Mucosa of descending colon (tissue), 3 donors: Measurements from ENCODE around the gene SFXN3. TPM values are rescaled to one million over a fixed set of nuclear protein-coding genes. Genes with fewer than 3 reads are reported as not detected.

Experiments used
- ATAC-seq: fragments of 200-7000 bp; cut with Tn5 transposase; one replicate; pipeline ENCODE4 v1.9.1; 2020; ENCODE audit warnings: mild to moderate bottlenecking, moderate library complexity
- DNase-seq, 3 donors: peaks; one replicate each; pipeline ENCODE4 v3.0.0-alpha.2; 2020
- H3K36me3 ChIP-seq: fragments of 200-600 bp; one replicate; pipeline ENCODE4 v1.8.0; 2021; ENCODE audit warnings: low read depth, mild to moderate bottlenecking
- H3K4me1 ChIP-seq: fragments of 200-600 bp; one replicate; pipeline ENCODE4 v1.8.0; 2021; ENCODE audit warnings: low read depth, mild to moderate bottlenecking
- H3K4me3 ChIP-seq: fragments of 200-600 bp; one replicate; pipeline ENCODE4 v1.8.0; 2021; ENCODE audit warnings: mild to moderate bottlenecking
- H3K9me3 ChIP-seq: fragments of 200-600 bp; one replicate; pipeline ENCODE4 v1.8.0; 2021; ENCODE audit warnings: mild to moderate bottlenecking
- intact Hi-C, 2 donors: fragments of 100-400 bp; cut with DNase I in 1 of 2; cut with micrococcal nuclease in 1 of 2; formaldehyde crosslinking; loops; one replicate each; pipeline versions ENCODE4 v1.11.0 to v1.11.1; 2022; cut with DNase I, micrococcal nuclease
- total RNA-seq, 3 donors: library from RNA; stranded (reverse); fragmentation: NEBNext Ultra II Directional in 2 of 3; extraction: Animal tissue kit (Norgen Biotek cat#: 25700) in 2 of 3; gene quantifications; one replicate each; pipeline versions ENCODE4 v1.2.1 to v1.2.4, GENCODE V29; 2021 to 2023
- TF ChIP-seq, protein P1 (sequence below): fragments of 200-600 bp; IDR thresholded peaks from one replicate; pipeline ENCODE4 v1.8.0; 2022; ENCODE audit warnings: antibody characterized with exemption, mild to moderate bottlenecking
- donor health status: DM: no; HTN: no; CAD: no; lungs with moderate emphysema.
- donor health status: DM: no; HTN: no; CAD: no.
- donor health status: DM: no; HTN: yes; CAD: no.

Gene SFXN3
- total RNA-seq, 3 donors from 2014 or later, result 8.7 to 28.7 (median 28.0) TPM

DNA sequence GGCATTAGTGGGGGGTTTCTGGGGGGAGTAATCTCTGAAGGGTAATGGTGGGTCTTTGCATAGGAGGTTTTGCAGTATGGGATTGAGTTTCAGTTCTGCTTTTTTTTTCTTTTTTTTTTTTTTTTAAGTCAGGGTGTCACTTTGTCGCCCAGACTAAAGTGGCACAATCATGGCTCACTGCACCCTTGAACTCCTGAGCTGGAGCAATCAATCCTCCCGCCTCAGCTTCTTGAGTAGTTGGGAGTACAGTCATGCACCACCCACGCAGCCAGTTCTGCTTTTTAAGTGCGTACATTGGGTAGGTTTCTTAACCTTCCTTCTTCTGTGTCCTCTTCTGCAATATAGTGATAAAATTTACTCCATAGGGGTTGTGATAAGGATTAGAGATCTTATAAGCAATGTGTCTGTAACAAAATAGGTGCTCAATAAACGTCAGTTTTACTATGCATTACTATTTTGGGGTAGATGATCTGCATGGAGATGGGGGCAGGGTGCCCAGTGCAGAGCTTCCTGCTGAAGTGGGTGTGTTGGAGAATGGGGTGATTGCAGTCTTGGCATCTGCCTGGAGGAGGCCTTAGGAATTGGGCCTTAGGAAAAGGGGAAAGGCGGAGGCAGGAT is 40.3 kb downstream of the SFXN3 start:
- no peaks in the 10 kb centered on the region for H3K36me3 ChIP-seq
- intact Hi-C loops, result no loop called here
- ATAC-seq (no peak), DNase-seq (no peak)
- H3K4me3 ChIP-seq, result no peak overlapping the region
- TF ChIP-seq, protein P1, sequence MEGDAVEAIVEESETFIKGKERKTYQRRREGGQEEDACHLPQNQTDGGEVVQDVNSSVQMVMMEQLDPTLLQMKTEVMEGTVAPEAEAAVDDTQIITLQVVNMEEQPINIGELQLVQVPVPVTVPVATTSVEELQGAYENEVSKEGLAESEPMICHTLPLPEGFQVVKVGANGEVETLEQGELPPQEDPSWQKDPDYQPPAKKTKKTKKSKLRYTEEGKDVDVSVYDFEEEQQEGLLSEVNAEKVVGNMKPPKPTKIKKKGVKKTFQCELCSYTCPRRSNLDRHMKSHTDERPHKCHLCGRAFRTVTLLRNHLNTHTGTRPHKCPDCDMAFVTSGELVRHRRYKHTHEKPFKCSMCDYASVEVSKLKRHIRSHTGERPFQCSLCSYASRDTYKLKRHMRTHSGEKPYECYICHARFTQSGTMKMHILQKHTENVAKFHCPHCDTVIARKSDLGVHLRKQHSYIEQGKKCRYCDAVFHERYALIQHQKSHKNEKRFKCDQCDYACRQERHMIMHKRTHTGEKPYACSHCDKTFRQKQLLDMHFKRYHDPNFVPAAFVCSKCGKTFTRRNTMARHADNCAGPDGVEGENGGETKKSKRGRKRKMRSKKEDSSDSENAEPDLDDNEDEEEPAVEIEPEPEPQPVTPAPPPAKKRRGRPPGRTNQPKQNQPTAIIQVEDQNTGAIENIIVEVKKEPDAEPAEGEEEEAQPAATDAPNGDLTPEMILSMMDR, result no peak
- peaks cover 6% of the 10 kb centered on the region for H3K4me1 ChIP-seq
- H3K9me3 ChIP-seq, result no peaks in the 10 kb centered on the region

DNA sequence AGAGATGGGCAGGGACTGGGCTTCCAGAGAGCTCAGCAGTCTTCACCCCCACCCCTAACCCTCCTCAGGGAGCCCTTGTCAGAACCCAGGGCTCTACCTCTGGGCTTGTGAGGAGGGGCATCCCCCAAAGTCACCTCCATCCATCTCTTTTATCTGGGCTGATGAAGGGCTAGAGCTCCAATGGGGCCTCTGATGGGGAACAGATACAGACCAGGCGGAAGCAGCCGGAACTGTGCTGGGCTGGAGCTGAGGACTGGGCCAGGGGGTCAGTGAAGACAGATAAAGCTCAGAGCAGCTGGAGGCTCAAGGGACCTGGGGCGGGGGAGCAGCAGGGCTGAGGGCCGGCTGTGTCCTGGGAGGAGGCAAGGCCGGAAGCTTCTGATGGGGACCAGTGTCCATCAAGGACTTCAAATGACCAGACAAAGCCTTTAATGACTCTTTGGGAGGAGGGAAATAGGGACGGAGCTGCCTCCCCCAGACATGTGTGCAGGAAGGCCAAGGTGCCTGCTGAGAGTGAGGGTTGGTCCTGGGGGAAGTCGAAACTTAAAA is 40.9 kb downstream of the SFXN3 start:
- intact Hi-C loops, result no loop called here
- no peak for ATAC-seq
- Histone ChIP-seq H3K4me1 (peaks cover 4% of the 10 kb centered on the region), H3K36me3 (no peaks in the 10 kb centered on the region), H3K4me3 (no peak overlapping the region), H3K9me3 (no peaks in the 10 kb centered on the region)
- TF ChIP-seq, protein P1, result no peak
- no peak for DNase-seq

DNA sequence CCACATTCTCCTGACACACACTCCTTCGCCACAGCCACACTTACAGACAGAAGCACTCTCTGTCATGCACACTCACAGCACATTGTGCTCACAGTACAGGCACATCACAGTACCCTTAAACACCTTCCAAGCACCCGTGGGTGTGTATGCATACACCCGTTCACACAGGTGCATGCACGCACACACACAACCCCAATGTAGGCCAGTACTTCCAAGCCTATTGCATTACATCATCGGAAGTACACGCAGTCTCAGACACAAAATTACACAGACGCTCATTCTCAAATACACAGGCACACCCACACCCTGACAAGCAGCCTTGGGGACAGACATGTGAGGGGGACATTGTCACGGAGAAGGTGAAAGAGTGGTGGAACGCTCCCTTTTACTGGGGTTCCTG is 41.9 kb downstream of the SFXN3 start:
- Histone ChIP-seq H3K4me1 (no peaks in the 10 kb centered on the region), H3K4me3 (no peak overlapping the region), H3K36me3 (no peaks in the 10 kb centered on the region), H3K9me3 (no peaks in the 10 kb centered on the region)
- DNase-seq, result no peak
- intact Hi-C loops, result no loop called here
- TF ChIP-seq, protein P1, result no peak
- ATAC-seq, result peak; percentile 23

DNA sequence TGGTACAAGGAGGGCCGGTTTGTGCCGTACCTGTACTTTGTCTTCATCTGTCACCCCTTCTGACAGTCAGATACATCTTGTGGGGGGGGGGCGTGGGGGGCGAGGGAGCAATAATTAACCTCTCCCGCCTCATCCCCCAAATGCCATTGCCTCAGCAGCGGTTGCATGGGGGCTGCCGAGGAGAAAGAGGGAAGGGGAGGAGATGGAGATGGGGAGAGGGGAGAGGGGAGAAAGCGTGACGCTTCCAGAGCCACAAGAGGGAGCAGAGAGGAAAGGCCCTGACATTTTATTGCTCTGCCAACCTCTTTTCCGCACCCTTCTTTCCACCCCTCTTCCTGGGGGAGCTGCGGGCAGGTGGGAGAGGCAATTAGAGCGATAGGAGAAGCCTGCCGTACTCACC is 42.6 kb downstream of the SFXN3 start:
- DNase-seq (no peak), ATAC-seq (no peak)
- TF ChIP-seq, protein P1, result no peak
- Histone ChIP-seq H3K36me3 (no peaks in the 10 kb centered on the region), H3K4me1 (no peaks in the 10 kb centered on the region), H3K4me3 (no peak overlapping the region), H3K9me3 (no peaks in the 10 kb centered on the region)
- intact Hi-C loops, result no loop called here

DNA sequence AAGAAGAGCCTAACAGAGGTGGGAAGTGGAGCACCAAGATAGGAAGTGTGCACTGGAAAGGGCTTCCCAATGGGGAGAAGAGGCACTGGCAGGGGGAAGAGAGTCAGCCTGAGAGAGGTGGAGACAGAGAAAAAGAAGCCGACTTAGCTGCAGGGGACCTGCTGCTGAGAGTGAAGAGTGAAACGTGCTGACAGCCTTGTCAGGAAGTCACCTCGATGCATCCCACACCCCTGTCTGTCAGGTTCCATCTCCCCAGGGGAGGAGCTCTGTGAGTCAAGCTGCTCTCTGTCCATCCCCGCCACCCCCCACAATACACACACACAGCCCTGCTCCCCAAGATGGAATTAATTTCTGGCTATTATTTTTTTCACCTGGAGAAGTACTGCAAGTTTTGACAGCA is 44.7 kb downstream of the SFXN3 start:
- no peak overlapping the region for H3K4me3 ChIP-seq
- H3K9me3 ChIP-seq, result no peaks in the 10 kb centered on the region
- DNase-seq, result no peak
- no peaks in the 10 kb centered on the region for H3K4me1 ChIP-seq
- TF ChIP-seq, protein P1, result no peak
- intact Hi-C loops, result no loop called here
- no peaks in the 10 kb centered on the region for H3K36me3 ChIP-seq
- no peak for ATAC-seq
